Common myeloid progenitor, CD34-positive (primary cell): Measurements from ENCODE around the gene FXYD1.
A peak's percentile ranks its signal among the peaks of the same experiment; 100 is the strongest.

ENCODE experiments used
- CTCF ChIA-PET: fragments of 350-600 bp; sonication (Branson Sonifier 250); formaldehyde crosslinking; loops from one replicate; lab custom pipeline; 2021; ENCODE audit warnings: antibody characterized with exemption; lab: Charles Lee
- POLR2A ChIA-PET: fragments of 350-600 bp; sonication (Branson Sonifier 250); formaldehyde crosslinking; loops from one replicate; lab custom pipeline; 2021; ENCODE audit warnings: antibody characterized with exemption; lab: Charles Lee
- DNase-seq, 3 donors: peaks; one replicate each; pipeline versions ENCODE4 v3.0.0 to v3.0.0-alpha.2; 2013
- H3K27ac ChIP-seq, 2 experiments: 1 replicate in 1 of 2; 2 replicates in 1 of 2; pipeline ENCODE4 v1.7.0; 2013; ENCODE audit warnings: inconsistent platforms in 2 of 2, low read length in 2 of 2, mild to moderate bottlenecking in 2 of 2, low read depth in 1 of 2, moderate library complexity in 1 of 2; ENCODE audit not compliant: severe bottlenecking in 2 of 2, insufficient read depth in 1 of 2, poor library complexity in 1 of 2
- H3K27me3 ChIP-seq, 5 experiments: replicated peaks in 2 of 5; 1 replicate in 3 of 5; 2 replicates in 2 of 5; pipeline versions ENCODE4 v1.6.1 to v1.7.0; 2013; ENCODE audit warnings: low read length in 4 of 5, mild to moderate bottlenecking in 2 of 5, moderate library complexity in 2 of 5, inconsistent platforms in 1 of 5; ENCODE audit not compliant: insufficient read depth in 5 of 5, control insufficient read depth in 4 of 5
- H3K36me3 ChIP-seq, 4 experiments: 1 replicate in 2 of 4; 2 replicates in 2 of 4; pipeline versions ENCODE4 v1.6.1 to v1.7.0; 2013; ENCODE audit warnings: low read length in 3 of 4, control low read depth in 1 of 4, mild to moderate bottlenecking in 1 of 4; ENCODE audit not compliant: control insufficient read depth in 4 of 4, insufficient read depth in 4 of 4
- H3K4me1 ChIP-seq, 4 experiments: 1 replicate in 3 of 4; 2 replicates in 1 of 4; pipeline versions ENCODE4 v1.6.1 to v1.7.1; 2013; ENCODE audit warnings: low read length in 3 of 4, mild to moderate bottlenecking in 3 of 4, control low read depth in 1 of 4, inconsistent platforms in 1 of 4, moderate library complexity in 1 of 4; ENCODE audit not compliant: control insufficient read depth in 4 of 4, insufficient read depth in 4 of 4; ENCODE audit errors: control extremely low read depth in 1 of 4
- H3K4me3 ChIP-seq, 7 experiments: 1 replicate in 4 of 7; 2 replicates in 3 of 7; pipeline versions ENCODE4 v1.5.1 to v1.7.0; 2013; ENCODE audit warnings: mild to moderate bottlenecking in 7 of 7, low read length in 6 of 7, moderate library complexity in 6 of 7, inconsistent platforms in 2 of 7, low read depth in 2 of 7, control low read depth in 1 of 7; ENCODE audit not compliant: insufficient read depth in 4 of 7, control insufficient read depth in 1 of 7; ENCODE audit errors: extremely low read depth in 1 of 7
- H3K9me3 ChIP-seq, 5 experiments: 1 replicate in 4 of 5; 2 replicates in 1 of 5; pipeline versions ENCODE4 v1.6.1 to v1.7.1; 2013; ENCODE audit warnings: low read length in 4 of 5, mild to moderate bottlenecking in 2 of 5, inconsistent platforms in 1 of 5, low read depth in 1 of 5, moderate library complexity in 1 of 5; ENCODE audit not compliant: control insufficient read depth in 4 of 5, insufficient read depth in 2 of 5; ENCODE audit errors: control extremely low read depth in 1 of 5
- WGBS: methylation state at CpG from one replicate; pipeline ENCODE4 v1.1.5; 2013; ENCODE audit not compliant: insufficient coverage; 5-methylcytosine and 5-hydroxymethylcytosine counted together

Gene FXYD1

DNA sequence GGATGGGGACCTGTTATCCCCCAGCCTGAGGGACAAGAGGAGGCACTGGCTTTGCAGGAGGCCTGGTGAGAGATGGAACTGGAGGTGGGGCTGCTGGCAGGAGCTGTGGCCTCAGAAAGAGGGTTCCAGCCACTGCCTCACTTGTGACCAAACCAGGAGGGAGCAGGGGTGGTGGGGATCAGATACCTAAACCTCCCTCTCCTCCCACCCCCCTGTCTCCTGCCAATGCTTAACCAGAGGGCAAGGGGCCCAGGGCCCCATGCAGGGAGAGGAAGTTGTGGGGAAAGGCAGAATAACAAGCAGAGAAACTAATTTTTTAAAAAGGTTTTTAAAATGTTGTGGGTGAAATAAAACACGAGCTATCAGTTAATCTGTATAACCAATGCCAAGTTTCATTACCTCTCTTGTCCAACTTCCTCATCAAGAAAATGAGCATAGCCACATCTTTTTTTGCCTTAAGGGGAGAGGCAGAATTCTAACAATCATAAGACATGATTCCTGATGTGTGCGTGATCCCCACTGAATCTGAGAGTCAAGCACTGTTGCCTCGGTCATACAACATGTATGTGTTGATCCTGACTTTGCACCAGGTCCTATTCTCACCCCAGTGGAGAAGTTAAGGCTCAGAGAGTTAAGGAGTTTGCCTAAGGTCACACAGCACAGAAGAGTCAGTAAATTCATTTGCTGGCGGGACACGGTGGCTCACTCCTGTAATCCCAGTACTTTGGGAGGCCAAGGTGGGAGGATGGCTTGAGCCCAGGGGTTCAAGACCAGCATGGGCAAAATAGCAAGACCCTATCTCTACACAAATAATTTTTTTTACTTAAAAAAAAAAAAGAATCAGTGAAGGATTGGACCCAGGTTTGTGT is 28.9 kb downstream of the FXYD1 start:
- Histone ChIP-seq H3K4me1 (peaks cover 14 to 54% (median 38%) of the 10 kb centered on the region in 4 experiments), H3K9me3 (peaks cover 0 to 27% (median 9%) of the 10 kb centered on the region in 5 experiments), H3K27ac (peak overlapping the region; percentile 4 to 69), H3K4me3 (peak overlapping the region in 4 of 7 experiments; percentile 10 to 45 (median 40)), H3K27me3 (no peaks in the 10 kb centered on the region), H3K36me3 (peaks cover 22 to 75% (median 61%) of the 10 kb centered on the region in 4 experiments)
- ChIA-PET CTCF (interaction anchor here (1.5 to 4.2 kb wide), 4 partner anchors 9 to 36 kb away, joined by 4 to 18 read pairs (median 8); no protein-coding TSS in a partner anchor), POLR2A (interaction anchor here (0.6 to 1.1 kb wide), 3 partner anchors 13 to 142 kb away, joined by 3 to 4 read pairs (median 3); partner anchors contain the start of gene FXYD5)
- DNase-seq: peak; percentile 37 to 86 (median 81)
- 50% methylated on average over 4 of the region's 5 CpGs for WGBS

DNA sequence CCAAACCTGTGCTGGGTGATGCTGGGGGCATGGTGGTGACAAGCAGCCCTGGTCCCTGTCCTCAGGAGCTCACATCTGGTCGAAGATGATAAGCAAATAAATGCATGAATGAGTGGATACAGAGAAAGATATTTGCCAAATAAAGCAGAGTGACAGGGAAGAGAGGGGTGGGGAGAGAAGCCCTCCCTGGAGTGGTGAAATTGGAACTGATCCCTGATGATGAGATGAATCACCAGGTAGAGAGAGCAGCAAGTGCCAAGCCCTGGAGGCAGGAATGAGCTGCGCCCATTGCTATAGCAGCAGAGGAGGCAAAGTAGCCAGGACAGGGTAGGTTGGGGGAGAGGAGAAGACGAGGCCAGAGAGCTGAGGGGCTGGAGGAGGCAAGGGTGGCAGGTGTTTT is 29.6 kb downstream of the FXYD1 start:
- peak in 1 of 3 donors; percentile 52 for DNase-seq
- Histone ChIP-seq H3K4me3 (peak overlapping the region in 1 of 7 experiments; percentile 11), H3K4me1 (peaks cover 14 to 54% (median 39%) of the 10 kb centered on the region in 4 experiments), H3K9me3 (peaks cover 0 to 26% (median 9%) of the 10 kb centered on the region in 5 experiments), H3K27me3 (no peaks in the 10 kb centered on the region), H3K36me3 (peaks cover 17 to 69% (median 57%) of the 10 kb centered on the region in 4 experiments), H3K27ac (peak overlapping the region in 1 of 2 experiments; percentile 69)
- POLR2A ChIA-PET: interaction anchor here (0.6 to 1.1 kb wide), 3 partner anchors 14 to 142 kb away, joined by 3 to 6 read pairs (median 4); partner anchors contain the start of gene FXYD5
- WGBS: 75% methylated on average over 2 of the region's 3 CpGs
- CTCF ChIA-PET: interaction anchor here (0.9 to 4.2 kb wide), 6 partner anchors 9 to 33 kb away, joined by 3 to 18 read pairs (median 5); no protein-coding TSS in a partner anchor

DNA sequence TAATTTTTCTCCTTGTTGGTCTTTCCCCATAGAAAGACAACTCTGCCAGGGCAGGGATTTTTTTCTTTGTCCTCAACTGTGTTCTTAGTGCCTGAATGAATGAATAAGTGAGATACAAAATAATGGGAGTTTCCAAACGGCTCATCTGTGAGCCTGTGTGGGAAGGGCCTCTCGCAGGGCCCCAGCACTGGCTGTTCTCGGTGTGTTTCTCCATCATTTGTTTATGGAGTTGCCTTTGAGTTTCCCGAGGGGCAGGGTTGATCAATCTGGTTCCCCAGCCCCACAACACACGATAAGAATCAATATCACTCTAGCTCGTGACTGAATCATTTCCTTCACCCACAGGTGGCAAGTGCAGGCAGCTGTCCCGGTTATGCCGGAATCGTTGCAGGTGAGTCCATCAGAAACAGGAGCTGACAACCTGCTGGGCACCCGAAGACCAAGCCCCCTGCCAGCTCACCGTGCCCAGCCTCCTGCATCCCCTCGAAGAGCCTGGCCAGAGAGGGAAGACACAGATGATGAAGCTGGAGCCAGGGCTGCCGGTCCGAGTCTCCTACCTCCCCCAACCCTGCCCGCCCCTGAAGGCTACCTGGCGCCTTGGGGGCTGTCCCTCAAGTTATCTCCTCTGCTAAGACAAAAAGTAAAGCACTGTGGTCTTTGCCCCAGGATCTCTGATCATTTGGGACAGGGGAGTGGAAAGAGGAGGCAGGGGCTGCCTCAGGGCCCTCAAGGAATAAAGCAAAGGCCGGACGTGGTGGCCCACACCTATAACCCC is 30.8 kb downstream of the FXYD1 start:
- WGBS: 88% methylated on average over 11 of the region's 18 CpGs
- no peak overlapping the region for H3K27ac ChIP-seq
- H3K4me1 ChIP-seq: peaks cover 14 to 54% (median 39%) of the 10 kb centered on the region in 4 experiments
- H3K9me3 ChIP-seq: peaks cover 0 to 18% (median 4%) of the 10 kb centered on the region in 5 experiments
- POLR2A ChIA-PET: interaction anchor here (1.1 kb wide), 2 partner anchors 15 to 41 kb away, joined by 5 to 6 read pairs; partner anchors contain the start of gene FXYD5
- CTCF ChIA-PET: interaction anchor here (0.9 to 4.2 kb wide), 7 partner anchors 10 to 31 kb away, joined by 3 to 18 read pairs (median 4); partner anchors contain the start of gene FXYD5
- H3K36me3 ChIP-seq: peaks cover 8 to 58% (median 46%) of the 10 kb centered on the region in 4 experiments
- DNase-seq: no peak
- H3K4me3 ChIP-seq: no peak overlapping the region
- H3K27me3 ChIP-seq: no peaks in the 10 kb centered on the region

DNA sequence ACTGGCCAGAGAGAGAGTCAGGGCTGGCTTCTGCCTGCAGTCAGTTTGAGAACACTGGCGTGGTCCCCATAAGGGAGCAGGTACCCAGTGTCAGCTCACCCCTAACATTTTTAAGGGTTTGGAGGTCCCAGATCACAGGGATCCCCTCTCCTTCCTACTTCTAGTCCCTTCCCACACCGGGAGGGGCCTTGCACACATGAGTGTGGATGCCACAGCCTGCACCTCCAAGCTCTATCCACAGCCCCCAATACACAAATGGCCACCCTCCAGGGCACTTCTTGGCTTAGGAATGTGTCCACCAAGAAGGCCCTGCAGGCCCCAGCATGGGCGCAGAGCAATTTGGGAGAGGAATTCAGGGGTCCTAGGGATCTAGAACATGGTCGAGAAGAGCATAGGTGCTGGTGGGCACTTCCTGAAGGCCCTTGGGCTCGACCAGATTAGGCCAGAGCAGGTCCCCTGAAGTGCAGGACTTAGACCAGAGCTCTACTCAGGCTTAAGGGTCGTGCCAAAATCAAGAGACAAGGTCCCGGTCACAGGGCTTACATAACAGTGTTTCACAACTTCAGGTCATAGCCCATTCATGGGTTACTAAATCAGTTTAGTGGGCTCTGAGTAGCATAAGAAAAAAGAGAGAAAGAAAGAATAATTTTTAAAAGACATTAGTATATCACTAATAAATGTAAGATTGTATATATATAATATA is 31.9 kb downstream of the FXYD1 start:
- no peak overlapping the region for H3K27ac ChIP-seq
- ChIA-PET CTCF (interaction anchor here (1.2 to 4.2 kb wide), 3 partner anchors 10 to 14 kb away, joined by 4 to 18 read pairs (median 11); no protein-coding TSS in a partner anchor), POLR2A (interaction anchor here (1.1 kb wide), 1 partner anchor 29 kb away, joined by 4 read pairs; no protein-coding TSS in a partner anchor)
- no peaks in the 10 kb centered on the region for H3K27me3 ChIP-seq
- 79% methylated on average over 5 of the region's 7 CpGs for whole genome bisulfite sequencing
- H3K36me3 ChIP-seq: peaks cover 3 to 49% (median 36%) of the 10 kb centered on the region in 4 experiments
- H3K9me3 ChIP-seq: peaks cover 0 to 14% (median 4%) of the 10 kb centered on the region in 5 experiments
- no peak for DNase-seq
- H3K4me3 ChIP-seq: no peak overlapping the region
- peaks cover 14 to 54% (median 39%) of the 10 kb centered on the region in 4 experiments for H3K4me1 ChIP-seq

DNA sequence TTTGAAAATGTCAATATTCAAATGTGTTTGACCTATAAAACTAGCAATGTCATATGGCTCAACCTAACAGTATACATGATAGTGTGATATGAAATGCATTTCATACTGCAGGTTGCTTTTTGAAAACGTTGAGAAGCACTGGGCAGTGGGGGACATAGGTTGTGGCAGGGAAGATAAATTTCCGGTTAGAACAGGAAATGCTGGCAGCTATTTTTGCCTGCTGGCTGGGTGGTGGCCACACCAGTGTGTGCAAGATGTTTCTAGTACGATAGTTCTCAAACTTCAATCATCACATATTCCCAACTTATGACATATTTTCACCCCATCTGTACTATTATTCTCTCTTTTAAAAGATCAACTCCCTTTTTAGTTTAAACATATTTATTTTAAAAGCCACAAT is 33.1 kb downstream of the FXYD1 start:
- H3K9me3 ChIP-seq: peaks cover 0 to 6% (median 0%) of the 10 kb centered on the region in 5 experiments
- H3K4me1 ChIP-seq: peaks cover 11 to 54% (median 34%) of the 10 kb centered on the region in 4 experiments
- no peak overlapping the region for H3K4me3 ChIP-seq
- ChIA-PET POLR2A (interaction anchor here (1.2 kb wide), 1 partner anchor 35 kb away, joined by 5 read pairs; no protein-coding TSS in a partner anchor), CTCF (interaction anchor here (1.0 to 1.8 kb wide), 5 partner anchors 9 to 121 kb away, joined by 3 to 6 read pairs (median 3); partner anchors contain the start of gene FXYD5)
- peak overlapping the region in 1 of 2 experiments; percentile 49 for H3K27ac ChIP-seq
- peak in 2 of 3 donors; percentile 72 to 79 for DNase-seq
- H3K27me3 ChIP-seq: no peaks in the 10 kb centered on the region
- peaks cover 2 to 36% (median 26%) of the 10 kb centered on the region in 4 experiments for H3K36me3 ChIP-seq
- WGBS: 20% methylated on average over 1 of the region's 3 CpGs

DNA sequence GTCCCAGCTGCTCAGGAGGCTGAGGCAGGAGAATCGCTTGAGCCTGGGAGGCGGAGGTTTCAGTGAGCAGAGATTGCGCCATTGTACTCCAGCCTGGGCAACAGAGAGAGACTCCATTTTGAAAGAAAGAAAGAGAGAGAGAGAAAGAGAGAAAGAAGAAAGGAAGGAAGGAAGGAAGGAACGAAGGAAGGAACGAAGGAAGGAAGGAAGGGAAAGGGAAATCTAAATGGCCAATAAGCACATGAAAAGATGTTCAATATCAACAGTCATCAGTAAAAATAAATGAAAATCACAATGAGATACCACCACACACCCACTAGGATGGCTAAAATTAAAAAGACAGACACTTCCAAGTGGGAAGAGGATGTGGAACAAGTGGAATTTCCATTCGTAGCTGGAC is 35.6 kb downstream of the FXYD1 start:
- DNase-seq: no peak
- Histone ChIP-seq H3K4me3 (no peak overlapping the region), H3K9me3 (peaks cover 0 to 6% (median 0%) of the 10 kb centered on the region in 5 experiments), H3K36me3 (peaks cover 2 to 26% (median 17%) of the 10 kb centered on the region in 4 experiments), H3K27me3 (no peaks in the 10 kb centered on the region), H3K4me1 (peaks cover 0 to 33% (median 15%) of the 10 kb centered on the region in 4 experiments), H3K27ac (no peak overlapping the region)
- POLR2A ChIA-PET: no interaction called here
- CTCF ChIA-PET: interaction anchor here (1.6 kb wide), 1 partner anchor 29 kb away, joined by 3 read pairs; no protein-coding TSS in a partner anchor
- WGBS: 94% methylated on average over 3 of the region's 6 CpGs
